GM12874 (cell line): ENCODE results near the gene SHTN1.

Experiments used
- CTCF ChIP-seq: IDR thresholded peaks from 2 replicates; pipeline ENCODE4 v1.5.1; 2011; ENCODE audit warnings: low read depth, mild to moderate bottlenecking, control low read depth, low read length, moderate library complexity; ENCODE audit not compliant: insufficient read depth

SHTN1 gene

GRCh38 chr10:116849248-116850057 is 155.5 kb downstream of the SHTN1 start, which contains the start of gene ENO4:
Gene ENO4 (plus strand): TSS chr10:116849499. CDS start chr10:116849567, 68 bp downstream.
- no peak for TF ChIP-seq CTCF

GRCh38 chr10:116848944-116849247 is 156.1 kb downstream of the SHTN1 start:
- TF ChIP-seq CTCF, result no peak

- TF ChIP-seq CTCF, result no peak
These were observed 156.7 kb downstream of the SHTN1 start for GRCh38 chr10:116848032-116848943.

- no peak for TF ChIP-seq CTCF
These were observed 159.2 kb downstream of the SHTN1 start for GRCh38 chr10:116845823-116846222.

GRCh38 chr10:116840389-116841075 is 164.5 kb downstream of the SHTN1 start:
- no peak for TF ChIP-seq CTCF

- TF ChIP-seq CTCF, result no peak
These were observed 166.8 kb downstream of the SHTN1 start for GRCh38 chr10:116838143-116838725.
